Suprapubic skin (tissue), 4 donors: ENCODE data around the gene ZSCAN29.

Source experiments
- EP300 ChIP-seq: sonication (generic); formaldehyde crosslinking; IDR thresholded peaks from one replicate; pipeline ENCODE4 v1.6.1; 2017; ENCODE audit warnings: antibody characterized with exemption
- POLR2A ChIP-seq, 2 donors: fragments of 450-650 bp; IDR thresholded peaks; one replicate each; pipeline ENCODE4 v1.6.1; 2017; ENCODE audit warnings: antibody characterized with exemption in 2 of 2, mild to moderate bottlenecking in 2 of 2, moderate library complexity in 2 of 2
- POLR2AphosphoS5 ChIP-seq, 3 donors: sonication (generic); formaldehyde crosslinking; IDR thresholded peaks; one replicate each; pipeline ENCODE4 v1.6.1; 2017; ENCODE audit warnings: antibody characterized with exemption in 3 of 3
- TF ChIP-seq, protein P1 (sequence below), 2 donors: fragments of 200-600 bp in 1 of 2; fragments of 450-650 bp in 1 of 2; sonication (generic) in 1 of 2; IDR thresholded peaks; one replicate each; pipeline ENCODE4 v1.5.1; 2016 to 2019; ENCODE audit warnings: antibody characterized with exemption in 2 of 2, mild to moderate bottlenecking in 1 of 2, moderate library complexity in 1 of 2

- TF ChIP-seq POLR2AphosphoS5 (IDR thresholded peaks at IDR 0.05) (no peak), POLR2A (IDR thresholded peaks at IDR 0.05) (no peak), EP300 (no peak)
- TF ChIP-seq, protein P1, sequence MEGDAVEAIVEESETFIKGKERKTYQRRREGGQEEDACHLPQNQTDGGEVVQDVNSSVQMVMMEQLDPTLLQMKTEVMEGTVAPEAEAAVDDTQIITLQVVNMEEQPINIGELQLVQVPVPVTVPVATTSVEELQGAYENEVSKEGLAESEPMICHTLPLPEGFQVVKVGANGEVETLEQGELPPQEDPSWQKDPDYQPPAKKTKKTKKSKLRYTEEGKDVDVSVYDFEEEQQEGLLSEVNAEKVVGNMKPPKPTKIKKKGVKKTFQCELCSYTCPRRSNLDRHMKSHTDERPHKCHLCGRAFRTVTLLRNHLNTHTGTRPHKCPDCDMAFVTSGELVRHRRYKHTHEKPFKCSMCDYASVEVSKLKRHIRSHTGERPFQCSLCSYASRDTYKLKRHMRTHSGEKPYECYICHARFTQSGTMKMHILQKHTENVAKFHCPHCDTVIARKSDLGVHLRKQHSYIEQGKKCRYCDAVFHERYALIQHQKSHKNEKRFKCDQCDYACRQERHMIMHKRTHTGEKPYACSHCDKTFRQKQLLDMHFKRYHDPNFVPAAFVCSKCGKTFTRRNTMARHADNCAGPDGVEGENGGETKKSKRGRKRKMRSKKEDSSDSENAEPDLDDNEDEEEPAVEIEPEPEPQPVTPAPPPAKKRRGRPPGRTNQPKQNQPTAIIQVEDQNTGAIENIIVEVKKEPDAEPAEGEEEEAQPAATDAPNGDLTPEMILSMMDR (IDR thresholded peaks at IDR 0.05) = no peak
Observed at GRCh38 chr15:43420435-43420834, 49.6 kb upstream of the ZSCAN29 start.
